Measurements from ENCODE around the gene ERGIC1. TPM values are rescaled to one million over a fixed set of nuclear protein-coding genes. Genes with fewer than 3 reads are reported as not detected.

The ERGIC1 gene
- total RNA-seq, 1 experiment from 2014 or later, result 77.0 TPM

- Histone ChIP-seq H3K27ac (ENCODE audit: insufficient read length, low read depth, low read length) (no peak overlapping the region), H3K14ac (ENCODE audit: insufficient read depth, low read length) (no peak overlapping the region), H2BK120ac (ENCODE audit: low read depth, low read length, poor library complexity, severe bottlenecking) (no peak overlapping the region), H3K79me2 (ENCODE audit: insufficient read depth, low read length) (no peaks in the 10 kb centered on the region), H2BK15ac (ENCODE audit: low read depth, low read length) (no peak overlapping the region), H3K56ac (ENCODE audit: insufficient read length, low read depth, low read length) (no peak overlapping the region), H3K4ac (ENCODE audit: low read depth, low read length) (no peak overlapping the region), H4K91ac (ENCODE audit: insufficient read length, low read depth, low read length) (no peak overlapping the region), H2BK12ac (ENCODE audit: insufficient read length, low read depth, low read length) (no peak overlapping the region), H3K23me2 (ENCODE audit: insufficient read length, low read depth, low read length, poor library complexity, severe bottlenecking) (no peaks in the 10 kb centered on the region), H3K4me1 (ENCODE audit: insufficient read depth, low read length) (peaks cover 7% of the 10 kb centered on the region), H3K4me2 (ENCODE audit: insufficient read depth, insufficient read length, low read length) (no peak overlapping the region), H3K79me1 (ENCODE audit: insufficient read depth, low read depth, low read length, poor library complexity, severe bottlenecking) (no peaks in the 10 kb centered on the region), H3T11ph (ENCODE audit: low read length) (no peak overlapping the region), H4K5ac (ENCODE audit: insufficient read length, low read depth, low read length) (no peak overlapping the region), H3K27me3 (ENCODE audit: insufficient read depth, low read length) (no peaks in the 10 kb centered on the region), H3K9ac (ENCODE audit: extremely low read depth, insufficient read length, low read length) (no peak overlapping the region), H2AK5ac (ENCODE audit: insufficient read length, low read length) (no peak overlapping the region), H2BK5ac (ENCODE audit: insufficient read length, low read length) (no peak overlapping the region), H3K9me3 (ENCODE audit: control insufficient read depth, low read depth, low read length) (no peaks in the 10 kb centered on the region), H2BK20ac (ENCODE audit: low read depth, low read length, poor library complexity, severe bottlenecking) (no peak overlapping the region), H4K8ac (replicated peaks; ENCODE audit: insufficient read length, low read depth, low read length) (no peak overlapping the region), H3K18ac (ENCODE audit: insufficient read length, low read depth, low read length) (no peak overlapping the region), H2AFZ (ENCODE audit: low read length) (no peak overlapping the region), H3K23ac (ENCODE audit: insufficient read length, low read depth, low read length) (no peak overlapping the region), H4K20me1 (ENCODE audit: control insufficient read depth, insufficient read depth, insufficient read length) (no peaks in the 10 kb centered on the region)
- no CpG with 5 or more reads among the region's 5 CpGs for WGBS (ENCODE audit: extremely low coverage, insufficient read length, low lambda C conversion rate)
- Mint-ChIP-seq H3K27ac (no peak overlapping the region), H3K4me3 (no peak overlapping the region; a peak in 1 of 5 replicates), H3K4me1 (peaks cover 3 to 7% of the 10 kb centered on the region in 2 experiments), H3K9me3 (no peaks in the 10 kb centered on the region), H3K36me3 (ENCODE audit: insufficient read depth in 1 of 3, low read depth in 3 of 3) (no peaks in the 10 kb centered on the region), H3K27me3 (ENCODE audit: low read depth) (peaks cover 9% of the 10 kb centered on the region)
- TF ChIP-seq CTCF (conservative IDR thresholded peaks at IDR 0.05), result no peak
- DNase-seq, result no peak
Measured at GRCh38 chr5:172797771-172798191, 36.3 kb upstream of the ERGIC1 start.

All from H9 (cell line).